Limb (tissue), 2 donors: Measurements from ENCODE around the gene C1orf21.

Source experiments
- DNase-seq, 2 donors: peaks; one replicate each; pipeline ENCODE4 v3.0.0-alpha.2; 2016; ENCODE audit errors: extremely low spot score in 2 of 2

C1orf21 gene

GRCh38 chr1:184650177-184650866 is 263.5 kb downstream of the C1orf21 start:
- no peak for DNase-seq

DNA sequence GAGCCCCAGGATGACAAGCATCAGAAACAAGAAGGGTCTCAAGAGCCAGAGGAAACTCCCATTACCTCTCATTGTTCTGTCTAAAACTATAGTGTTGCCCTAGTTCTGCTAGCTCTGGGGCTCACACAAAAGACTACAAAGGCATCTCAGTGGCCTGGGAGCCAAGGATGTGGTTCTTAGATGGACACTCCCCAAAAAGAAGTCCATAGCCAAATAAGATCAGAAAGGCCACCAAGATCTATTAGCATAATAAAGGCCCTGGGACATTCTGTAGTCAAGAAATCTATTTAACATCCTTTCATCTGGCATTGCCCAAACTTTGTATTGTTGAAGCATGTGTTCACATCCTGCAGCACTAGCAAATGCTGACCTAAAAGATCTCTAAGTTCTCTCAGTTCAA is 268.4 kb downstream of the C1orf21 start:
- DNase-seq: no peak

DNA sequence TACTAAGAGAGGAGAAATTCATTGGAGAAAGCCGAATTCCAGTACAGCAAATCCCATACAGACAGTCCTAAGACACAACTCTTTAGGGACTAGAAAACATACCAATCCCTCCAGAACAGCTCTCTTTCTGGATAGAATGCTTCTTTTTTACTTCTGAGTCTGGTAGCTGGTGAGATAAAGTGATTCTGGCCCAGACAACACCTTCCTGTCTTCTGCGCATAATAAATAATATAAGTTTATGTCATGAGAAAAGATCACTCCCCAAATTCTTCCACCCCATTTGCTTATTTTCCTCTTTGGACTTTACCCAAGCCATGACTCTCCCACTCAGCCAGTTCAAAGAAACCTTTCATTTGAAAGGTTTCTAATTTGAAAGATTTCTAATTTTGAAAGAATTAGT is 269.4 kb downstream of the C1orf21 start:
- no peak for DNase-seq

DNA sequence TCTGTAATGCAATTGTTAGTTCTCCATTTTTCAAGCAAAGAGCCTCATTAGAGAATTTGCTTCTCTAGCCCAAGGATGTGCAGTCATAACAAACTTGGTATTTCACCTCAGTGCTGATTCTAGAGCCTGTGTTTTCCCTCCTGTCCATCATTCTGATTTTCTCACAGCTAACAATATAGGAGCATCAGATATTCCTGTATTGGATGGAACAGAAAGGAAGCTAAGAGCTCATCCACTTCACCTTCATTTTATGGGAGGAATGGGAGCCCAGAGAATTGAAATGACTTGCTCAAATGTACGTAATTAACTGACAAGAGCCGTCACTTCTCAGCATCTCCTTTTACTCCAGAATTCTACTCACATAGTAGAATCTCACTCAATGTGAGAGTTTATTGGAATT is 271.2 kb downstream of the C1orf21 start:
- no peak for DNase-seq

DNA sequence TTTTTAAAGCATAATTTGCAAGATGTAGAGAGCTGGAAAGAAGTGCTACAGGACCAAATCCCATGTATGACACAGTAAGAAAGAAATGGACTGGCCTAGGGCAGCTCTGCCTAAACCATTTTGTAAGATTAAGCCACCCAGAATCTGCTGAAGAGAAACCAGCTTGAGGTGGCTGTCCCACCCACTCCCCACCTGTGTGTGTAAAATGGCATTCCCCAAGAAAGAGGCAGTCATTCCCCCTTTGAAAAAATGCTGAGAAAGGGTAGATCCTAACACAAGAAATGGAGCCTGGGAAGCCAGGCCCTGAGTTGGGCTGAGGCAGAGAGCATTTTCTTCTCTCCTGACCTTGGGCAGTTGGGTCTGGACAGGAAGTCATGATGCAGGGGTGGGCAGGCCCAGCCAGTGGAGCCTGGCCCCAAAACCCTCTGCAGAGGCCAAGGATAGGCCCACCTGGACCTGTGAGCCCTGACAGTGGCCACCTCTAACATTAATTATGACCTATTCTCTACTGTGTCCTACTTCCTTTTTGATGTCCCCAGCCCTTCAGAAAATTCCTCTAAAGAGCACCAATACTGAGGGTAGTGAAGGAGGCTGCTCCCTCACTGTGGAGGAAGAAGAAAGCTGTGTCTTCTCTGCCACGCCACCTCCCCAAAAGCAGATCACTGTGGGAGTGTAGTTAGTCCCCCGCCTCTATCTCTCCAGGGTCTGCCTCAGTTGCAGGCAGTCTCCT is 273.8 kb downstream of the C1orf21 start:
- no peak for DNase-seq

DNA sequence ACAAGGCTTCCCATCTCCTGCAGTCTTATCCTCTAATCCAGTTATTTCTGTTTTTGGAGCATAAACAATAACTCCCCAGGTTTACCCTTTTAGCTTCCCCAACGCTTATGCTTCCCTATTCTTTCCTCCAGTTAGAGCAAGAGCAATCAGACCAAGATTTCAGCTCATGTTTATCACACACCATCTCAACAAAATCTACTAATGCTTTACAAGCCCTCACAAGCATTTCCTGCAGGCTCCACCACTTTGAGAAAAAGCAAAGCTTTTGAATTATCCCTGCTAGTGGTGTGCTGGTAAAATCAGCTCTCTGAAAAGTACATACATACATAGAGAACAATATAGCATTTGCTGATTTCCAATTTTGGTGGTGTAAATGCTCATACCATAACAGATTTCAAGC is 275.0 kb downstream of the C1orf21 start:
- no peak for DNase-seq

GRCh38 chr1:184664042-184664660 is 277.3 kb downstream of the C1orf21 start:
- DNase-seq: peak; percentile 86 to 88

- DNase-seq: no peak
These were observed 277.8 kb downstream of the C1orf21 start for GRCh38 chr1:184664661-184665060.

DNA sequence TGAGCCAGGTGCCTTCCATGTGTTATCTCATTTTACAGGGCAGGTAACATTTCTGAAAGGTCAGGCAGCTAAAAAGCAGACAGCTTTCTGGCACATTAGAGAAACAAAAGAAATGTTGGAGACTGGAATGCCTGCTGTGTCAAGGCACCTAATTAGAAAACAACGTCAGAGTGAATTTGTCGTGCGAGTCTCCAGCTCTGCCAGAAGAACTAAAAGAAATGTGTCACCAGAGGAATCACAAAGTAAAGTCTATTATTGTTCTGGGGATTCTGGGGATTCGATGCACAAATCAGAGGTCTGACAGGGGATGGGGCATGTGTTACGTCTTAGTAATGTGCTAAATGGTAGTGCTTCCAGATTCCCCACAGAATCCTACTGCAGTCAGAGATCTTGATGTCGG is 278.5 kb downstream of the C1orf21 start:
- DNase-seq: no peak

DNA sequence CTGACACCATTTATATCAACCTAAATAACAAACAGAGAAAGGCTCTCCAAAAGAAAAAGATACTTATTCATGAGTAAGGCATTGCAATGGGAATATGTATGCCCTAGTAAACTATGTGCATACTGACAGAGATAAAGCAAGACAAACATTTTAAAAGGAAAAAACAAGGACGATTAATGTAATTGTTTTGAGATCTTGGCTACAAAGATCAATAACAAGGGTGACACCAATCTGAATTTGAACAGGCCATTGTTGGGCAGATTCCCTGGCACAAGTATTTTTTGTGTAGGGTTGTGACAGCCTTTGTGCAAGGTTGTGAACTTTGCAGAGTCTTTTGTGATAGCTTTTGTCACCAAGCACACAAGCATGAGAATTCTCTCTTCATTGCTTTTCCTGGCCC is 282.6 kb downstream of the C1orf21 start:
- no peak for DNase-seq

DNA sequence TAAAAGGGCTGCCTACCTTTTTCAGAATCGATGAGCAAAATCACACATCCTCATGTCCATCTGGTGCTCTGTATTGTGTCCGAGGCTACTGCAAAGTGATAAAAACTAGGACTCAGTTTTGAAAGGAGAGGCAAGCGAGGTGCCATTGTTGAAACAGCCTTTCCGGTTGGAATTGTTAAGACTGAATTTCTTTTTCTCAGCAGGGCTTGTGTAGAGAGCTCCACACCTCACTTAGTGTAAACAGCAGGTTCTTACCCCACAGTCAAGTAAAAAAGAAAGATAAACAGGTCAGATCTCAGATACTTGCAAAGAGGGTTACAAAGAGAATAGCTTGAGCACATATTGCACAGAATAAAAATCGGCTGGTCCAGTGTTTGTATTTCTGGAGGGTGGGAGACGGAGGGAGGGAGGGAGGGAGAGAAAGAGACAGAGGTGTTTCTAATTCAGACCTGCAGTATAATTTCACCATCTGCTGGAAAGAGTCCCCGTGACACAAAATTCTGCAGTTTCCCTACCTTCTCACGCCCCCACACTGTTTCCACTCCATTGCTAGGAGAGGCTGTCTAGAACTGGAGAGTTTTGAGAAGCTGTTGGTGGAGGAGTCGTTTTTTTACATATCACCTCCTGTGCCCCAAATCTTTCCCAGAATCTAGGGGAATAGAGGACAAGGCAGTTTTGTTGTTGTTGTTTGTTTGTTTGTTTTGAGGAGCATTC is 285.3 kb downstream of the C1orf21 start:
- DNase-seq: no peak

GRCh38 chr1:184673305-184673704 is 286.5 kb downstream of the C1orf21 start:
- DNase-seq: no peak

DNA sequence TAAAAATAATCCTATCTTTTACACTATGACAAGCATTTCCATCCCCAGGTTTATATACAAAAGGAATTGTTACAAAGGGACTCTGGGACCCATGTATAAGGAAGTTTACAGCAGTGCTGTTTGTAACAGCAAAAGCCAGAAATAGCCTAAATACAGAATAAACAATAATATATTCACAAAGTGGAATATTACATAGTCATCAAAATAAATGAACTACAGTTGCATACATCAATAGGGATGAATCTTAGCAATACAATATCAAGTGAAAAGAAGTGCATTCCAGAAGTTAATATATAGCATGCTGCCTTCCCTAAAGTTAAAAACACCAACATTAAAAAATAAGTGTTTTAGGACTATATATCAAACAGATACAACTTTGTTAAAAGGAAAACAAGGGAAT is 290.5 kb downstream of the C1orf21 start:
- DNase-seq: no peak
